GM20431 (cell line): Measurements from ENCODE around the gene CACNA2D2.

Source experiments
- in situ Hi-C: fragments of 300-500 bp; cut with MseI, MboI; formaldehyde crosslinking; loops from one replicate; pipeline ENCODE4 v1.15.0; 2020; ENCODE audit warnings: low sequenced_read_pairs; ENCODE audit not compliant: unreplicated experiment

The CACNA2D2 gene

GRCh38 chr3:50472958-50473357 is 30.5 kb downstream of the CACNA2D2 start:
- in situ Hi-C loops, result no loop called here

GRCh38 chr3:50470658-50471057 is 32.8 kb downstream of the CACNA2D2 start:
- in situ Hi-C loops, result no loop called here

GRCh38 chr3:50467919-50468318 is 35.5 kb downstream of the CACNA2D2 start:
- in situ Hi-C loops, result no loop called here

- in situ Hi-C loops, result no loop called here
Observed at GRCh38 chr3:50466177-50466576, 37.3 kb downstream of the CACNA2D2 start.

GRCh38 chr3:50464569-50464968 is 38.9 kb downstream of the CACNA2D2 start:
- in situ Hi-C loops, result no loop called here

- in situ Hi-C loops, result no loop called here
Observed at GRCh38 chr3:50459785-50460184, 43.6 kb downstream of the CACNA2D2 start.

GRCh38 chr3:50457988-50458387 is 45.4 kb downstream of the CACNA2D2 start:
- in situ Hi-C loops, result no loop called here

- in situ Hi-C loops, result no loop called here
Observed at GRCh38 chr3:50455161-50456018, 48.0 kb downstream of the CACNA2D2 start.

- in situ Hi-C loops, result no loop called here
Observed at GRCh38 chr3:50454481-50455070, 48.9 kb downstream of the CACNA2D2 start.

GRCh38 chr3:50453907-50454306 is 49.5 kb downstream of the CACNA2D2 start:
- in situ Hi-C loops, result no loop called here

GRCh38 chr3:50450209-50450921 is 53.1 kb downstream of the CACNA2D2 start:
- in situ Hi-C loops, result no loop called here

- in situ Hi-C loops, result no loop called here
Observed at GRCh38 chr3:50448752-50449539, 54.5 kb downstream of the CACNA2D2 start.

GRCh38 chr3:50447290-50447840 is 56.1 kb downstream of the CACNA2D2 start:
- in situ Hi-C loops, result no loop called here

- in situ Hi-C loops, result no loop called here
Observed at GRCh38 chr3:50445919-50446318, 57.5 kb downstream of the CACNA2D2 start.

GRCh38 chr3:50444782-50445181 is 58.7 kb downstream of the CACNA2D2 start:
- in situ Hi-C loops, result no loop called here

- in situ Hi-C loops, result no loop called here
Observed at GRCh38 chr3:50444213-50444612, 59.2 kb downstream of the CACNA2D2 start.

GRCh38 chr3:50442945-50443579 is 60.4 kb downstream of the CACNA2D2 start:
- in situ Hi-C loops, result no loop called here

- in situ Hi-C loops, result no loop called here
Observed at GRCh38 chr3:50441424-50442217, 61.8 kb downstream of the CACNA2D2 start.
